ENCODE results near the gene ATP8A2. TPM values are rescaled to one million over a fixed set of nuclear protein-coding genes. Genes with fewer than 3 reads are reported as not detected.

Gene ATP8A2
- total RNA-seq, 3 donors from 2014 or later, result under 0.01 to 1.0 (median under 0.01) TPM

GRCh38 chr13:25775986-25776385 lies 404.2 kb downstream of the ATP8A2 start:
- H3K27me3 ChIP-seq, result no peaks in the 10 kb centered on the region
- intact Hi-C loops (cut with DNase I; ENCODE audit: low total_unique reads), result no loop called here
- TF ChIP-seq POLR2A (IDR thresholded peaks at IDR 0.05) (no peak), POLR2AphosphoS5 (IDR thresholded peaks at IDR 0.05) (no peak)
- TF ChIP-seq, protein P1, sequence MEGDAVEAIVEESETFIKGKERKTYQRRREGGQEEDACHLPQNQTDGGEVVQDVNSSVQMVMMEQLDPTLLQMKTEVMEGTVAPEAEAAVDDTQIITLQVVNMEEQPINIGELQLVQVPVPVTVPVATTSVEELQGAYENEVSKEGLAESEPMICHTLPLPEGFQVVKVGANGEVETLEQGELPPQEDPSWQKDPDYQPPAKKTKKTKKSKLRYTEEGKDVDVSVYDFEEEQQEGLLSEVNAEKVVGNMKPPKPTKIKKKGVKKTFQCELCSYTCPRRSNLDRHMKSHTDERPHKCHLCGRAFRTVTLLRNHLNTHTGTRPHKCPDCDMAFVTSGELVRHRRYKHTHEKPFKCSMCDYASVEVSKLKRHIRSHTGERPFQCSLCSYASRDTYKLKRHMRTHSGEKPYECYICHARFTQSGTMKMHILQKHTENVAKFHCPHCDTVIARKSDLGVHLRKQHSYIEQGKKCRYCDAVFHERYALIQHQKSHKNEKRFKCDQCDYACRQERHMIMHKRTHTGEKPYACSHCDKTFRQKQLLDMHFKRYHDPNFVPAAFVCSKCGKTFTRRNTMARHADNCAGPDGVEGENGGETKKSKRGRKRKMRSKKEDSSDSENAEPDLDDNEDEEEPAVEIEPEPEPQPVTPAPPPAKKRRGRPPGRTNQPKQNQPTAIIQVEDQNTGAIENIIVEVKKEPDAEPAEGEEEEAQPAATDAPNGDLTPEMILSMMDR (IDR thresholded peaks at IDR 0.05), result no peak

GRCh38 chr13:25776722-25777121 lies 404.9 kb downstream of the ATP8A2 start:
- intact Hi-C loops (cut with DNase I; ENCODE audit: low total_unique reads), result no loop called here
- no peak for TF ChIP-seq POLR2AphosphoS5 (IDR thresholded peaks at IDR 0.05)
- TF ChIP-seq, protein P1 (IDR thresholded peaks at IDR 0.05), result no peak
- no peak for TF ChIP-seq POLR2A (IDR thresholded peaks at IDR 0.05)
- Histone ChIP-seq H3K9me3 (no peaks in the 10 kb centered on the region), H3K36me3 (no peaks in the 10 kb centered on the region), H3K27me3 (no peaks in the 10 kb centered on the region), H3K4me1 (no peaks in the 10 kb centered on the region), H3K27ac (no peak overlapping the region), H3K4me3 (no peak overlapping the region)
- DNase-seq (ENCODE audit: low spot score in 2 of 2), result no peak

More at GRCh38 chr13:25775986-25776385, 404.2 kb downstream of the ATP8A2 start:
- no peak for DNase-seq (ENCODE audit: low spot score in 2 of 2)
- Histone ChIP-seq H3K4me3 (no peak overlapping the region), H3K4me1 (no peaks in the 10 kb centered on the region), H3K36me3 (no peaks in the 10 kb centered on the region), H3K9me3 (no peaks in the 10 kb centered on the region), H3K27ac (no peak overlapping the region)

- H3K4me3 ChIP-seq, result no peak overlapping the region
- TF ChIP-seq, protein P1 (IDR thresholded peaks at IDR 0.05), result no peak
- TF ChIP-seq POLR2A (IDR thresholded peaks at IDR 0.05) (no peak), POLR2AphosphoS5 (IDR thresholded peaks at IDR 0.05) (no peak)
- H3K27ac ChIP-seq, result no peak overlapping the region
- no peak for DNase-seq (ENCODE audit: low spot score in 2 of 2)
- H3K9me3 ChIP-seq, result no peaks in the 10 kb centered on the region
- no peaks in the 10 kb centered on the region for H3K27me3 ChIP-seq
- H3K4me1 ChIP-seq, result no peaks in the 10 kb centered on the region
- H3K36me3 ChIP-seq, result no peaks in the 10 kb centered on the region
- intact Hi-C loops (cut with DNase I; ENCODE audit: low total_unique reads), result no loop called here
These were observed 405.7 kb downstream of the ATP8A2 start for GRCh38 chr13:25777509-25777908.

GRCh38 chr13:25778365-25778764 lies 406.6 kb downstream of the ATP8A2 start:
- Histone ChIP-seq H3K27ac (no peak overlapping the region), H3K27me3 (no peaks in the 10 kb centered on the region), H3K4me3 (no peak overlapping the region), H3K36me3 (no peaks in the 10 kb centered on the region), H3K4me1 (no peaks in the 10 kb centered on the region), H3K9me3 (no peaks in the 10 kb centered on the region)
- no peak for DNase-seq (ENCODE audit: low spot score in 2 of 2)
- intact Hi-C loops (cut with DNase I; ENCODE audit: low total_unique reads), result no loop called here
- TF ChIP-seq POLR2A (IDR thresholded peaks at IDR 0.05) (no peak), POLR2AphosphoS5 (IDR thresholded peaks at IDR 0.05) (no peak)
- TF ChIP-seq, protein P1 (IDR thresholded peaks at IDR 0.05), result no peak

DNA sequence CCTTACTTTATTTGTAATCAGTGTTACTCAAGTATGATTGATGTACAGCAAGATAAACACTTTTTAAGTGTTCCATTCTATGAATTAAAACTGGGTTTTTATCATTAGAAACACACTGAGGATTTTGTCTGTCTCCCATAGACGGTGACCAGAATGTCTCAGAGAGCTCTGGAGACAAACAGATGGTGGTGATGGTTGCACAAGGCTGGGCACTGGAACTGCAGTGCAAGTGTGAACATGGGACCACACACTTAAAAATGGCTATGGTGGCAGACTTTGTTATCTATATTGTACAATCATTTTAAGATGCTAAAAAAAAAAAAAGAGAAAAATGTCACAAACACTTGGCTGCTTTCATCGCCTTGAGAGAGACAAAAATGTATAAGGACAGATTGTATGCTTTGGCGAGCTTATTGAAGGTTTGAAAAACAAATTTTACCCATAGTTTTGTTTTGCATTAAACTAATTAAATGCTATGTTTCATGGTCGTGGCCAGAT lies 407.1 kb downstream of the ATP8A2 start:
- TF ChIP-seq POLR2AphosphoS5 (IDR thresholded peaks at IDR 0.05), result no peak
- TF ChIP-seq, protein P1 (IDR thresholded peaks at IDR 0.05), result no peak
- TF ChIP-seq POLR2A (IDR thresholded peaks at IDR 0.05), result no peak
- no peak overlapping the region for H3K27ac ChIP-seq
- H3K4me3 ChIP-seq, result no peak overlapping the region
- H3K27me3 ChIP-seq, result no peaks in the 10 kb centered on the region
- intact Hi-C loops (cut with DNase I; ENCODE audit: low total_unique reads), result no loop called here
- H3K4me1 ChIP-seq, result no peaks in the 10 kb centered on the region
- H3K9me3 ChIP-seq, result no peaks in the 10 kb centered on the region
- no peak for DNase-seq (ENCODE audit: low spot score in 2 of 2)
- H3K36me3 ChIP-seq, result no peaks in the 10 kb centered on the region
